ENCODE results near the gene TERC.

The TERC gene

DNA sequence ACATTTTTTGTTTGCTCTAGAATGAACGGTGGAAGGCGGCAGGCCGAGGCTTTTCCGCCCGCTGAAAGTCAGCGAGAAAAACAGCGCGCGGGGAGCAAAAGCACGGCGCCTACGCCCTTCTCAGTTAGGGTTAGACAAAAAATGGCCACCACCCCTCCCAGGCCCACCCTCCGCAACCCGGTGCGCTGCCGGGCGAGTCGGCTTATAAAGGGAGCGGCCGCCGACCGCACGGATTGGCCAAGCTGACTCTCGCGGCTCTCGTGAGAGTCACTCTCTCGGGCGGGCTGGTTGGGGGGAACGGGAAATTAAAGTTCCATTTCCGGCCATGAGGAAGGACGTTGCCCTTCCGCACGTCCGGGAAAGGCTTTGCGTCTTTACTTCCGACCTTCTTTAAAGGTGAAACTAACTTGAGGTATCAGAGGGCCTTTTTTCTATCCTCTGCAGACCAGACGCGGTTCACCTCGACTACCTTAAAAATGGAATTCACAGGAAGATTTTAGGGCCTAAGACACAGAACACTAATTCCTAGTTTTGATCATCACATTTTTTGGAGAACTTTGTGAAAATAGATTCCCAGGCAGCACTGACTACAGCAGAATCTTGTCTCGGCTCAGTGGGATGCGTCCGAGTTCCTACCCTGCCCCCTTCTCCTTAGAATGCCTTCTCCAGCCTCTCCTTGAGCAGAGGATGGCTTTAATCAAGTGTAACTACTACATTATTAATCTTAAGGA lies at the start of gene TERC:
Gene TERC (minus strand): TSS at position 179 of the 731 bp plus-strand sequence.
- peak; percentile 91 to 92 for DNase-seq

DNA sequence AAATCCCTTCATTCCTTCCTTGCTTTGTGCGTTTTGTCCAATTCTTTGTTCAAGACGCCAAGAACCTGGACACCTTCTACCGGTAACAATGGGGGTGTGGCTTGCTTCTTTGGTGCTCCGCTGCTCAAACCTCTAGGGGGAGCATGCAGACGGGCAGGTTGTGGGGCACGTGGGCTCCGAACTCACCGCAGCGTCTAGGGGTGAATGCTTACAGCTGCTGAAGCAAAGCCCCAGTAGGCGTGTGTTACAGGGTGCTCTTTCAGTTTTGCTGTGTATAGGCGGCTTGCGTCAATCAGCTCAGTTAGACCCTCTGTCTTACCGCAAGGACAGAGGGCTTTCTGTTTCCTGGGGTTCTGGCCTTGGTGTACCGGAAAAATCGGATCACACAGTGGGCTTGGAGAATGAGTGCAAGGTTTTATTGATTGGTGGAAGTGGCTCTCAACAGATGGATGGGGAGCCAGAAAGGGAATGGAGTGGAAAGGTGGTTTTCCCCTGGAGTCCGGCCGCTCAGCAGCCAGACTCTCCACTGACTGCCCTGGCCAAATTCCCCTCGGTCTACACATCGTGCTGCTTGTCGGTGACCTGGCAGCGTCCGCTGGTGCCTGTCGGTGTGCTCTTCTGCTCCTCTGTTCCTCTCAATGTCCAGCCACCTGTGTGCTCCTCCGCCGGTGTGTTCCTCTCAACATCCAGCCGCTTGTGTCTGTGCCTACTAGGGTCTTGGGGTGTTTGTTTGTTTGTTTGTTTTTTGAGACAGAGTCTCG lies 49.1 kb upstream of the TERC start:
- peak; percentile 72 to 79 for DNase-seq

DNA sequence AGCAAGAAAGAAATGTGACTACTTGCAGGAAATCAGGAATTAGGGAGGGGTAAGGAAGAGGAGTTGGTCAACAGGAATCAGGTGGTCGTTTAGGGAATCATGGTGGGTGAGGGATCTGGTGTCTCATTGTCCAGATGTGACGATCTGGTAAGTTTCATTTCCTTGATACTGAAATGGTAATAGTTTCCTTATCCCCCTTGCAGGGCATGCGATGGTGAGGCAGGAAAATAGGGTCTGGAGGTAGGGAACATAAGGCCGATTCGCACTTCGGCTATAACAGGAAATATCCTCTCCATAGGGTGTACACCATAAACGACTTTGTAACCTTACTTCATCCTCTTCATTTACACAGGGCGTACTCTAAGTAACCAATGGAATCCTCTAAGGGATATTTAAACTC lies 48.4 kb upstream of the TERC start:
- no peak for DNase-seq

DNA sequence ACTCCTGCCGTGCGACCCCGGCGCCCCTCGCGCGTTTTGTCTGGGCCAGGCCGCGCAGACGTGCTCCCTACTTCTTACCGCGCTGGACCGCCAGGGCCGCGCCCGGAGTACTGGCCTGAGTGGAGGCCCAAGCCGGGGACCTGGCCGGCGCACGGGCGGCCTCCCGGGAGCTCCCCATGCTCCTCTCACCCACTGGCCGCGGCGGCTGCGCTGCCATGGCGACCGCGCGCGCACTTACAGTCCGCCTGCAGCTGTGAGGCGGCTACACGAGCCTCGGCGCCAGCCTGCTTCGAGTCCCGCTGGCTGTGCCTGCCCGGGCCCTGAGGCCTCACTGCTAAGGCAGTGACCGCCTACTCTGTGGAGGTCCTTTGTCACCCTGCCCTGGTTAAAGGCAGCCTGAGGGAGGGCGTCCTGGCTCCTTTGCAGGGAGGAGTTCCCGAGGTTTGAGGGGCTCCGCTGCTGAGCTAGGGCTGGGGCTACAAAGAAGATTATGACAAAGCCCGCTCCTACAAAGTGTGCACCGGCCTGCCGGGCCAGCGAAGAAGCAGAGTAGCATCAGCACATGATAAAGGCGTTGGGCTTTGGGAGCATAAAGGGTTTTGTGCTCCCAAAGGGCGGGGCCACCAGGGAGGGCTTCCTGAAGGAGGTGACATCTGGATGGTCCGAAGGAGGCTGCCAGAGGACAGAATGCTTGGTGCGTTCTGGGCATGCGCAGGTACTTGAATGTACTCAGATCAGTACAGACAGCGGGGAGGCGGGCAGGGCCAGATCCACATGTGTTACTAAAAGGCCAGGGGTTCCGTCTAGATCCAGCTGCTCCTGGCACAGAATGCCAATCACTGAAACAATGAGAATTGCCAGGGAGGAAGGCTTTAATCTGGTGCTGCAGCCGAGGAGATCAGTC lies 47.7 kb upstream of the TERC start, which contains the start of the genes LRRC34 and LRRIQ4:
Gene LRRC34 (minus strand): TSS at position 573 of the 904 bp plus-strand sequence. CDS start 356 bp downstream, at position 217.
Gene LRRIQ4 (plus strand): TSS at position 539 of the 904 bp plus-strand sequence. CDS start 9,052 bp downstream, outside the sequence.
- peak; percentile 68 to 73 for DNase-seq

DNA sequence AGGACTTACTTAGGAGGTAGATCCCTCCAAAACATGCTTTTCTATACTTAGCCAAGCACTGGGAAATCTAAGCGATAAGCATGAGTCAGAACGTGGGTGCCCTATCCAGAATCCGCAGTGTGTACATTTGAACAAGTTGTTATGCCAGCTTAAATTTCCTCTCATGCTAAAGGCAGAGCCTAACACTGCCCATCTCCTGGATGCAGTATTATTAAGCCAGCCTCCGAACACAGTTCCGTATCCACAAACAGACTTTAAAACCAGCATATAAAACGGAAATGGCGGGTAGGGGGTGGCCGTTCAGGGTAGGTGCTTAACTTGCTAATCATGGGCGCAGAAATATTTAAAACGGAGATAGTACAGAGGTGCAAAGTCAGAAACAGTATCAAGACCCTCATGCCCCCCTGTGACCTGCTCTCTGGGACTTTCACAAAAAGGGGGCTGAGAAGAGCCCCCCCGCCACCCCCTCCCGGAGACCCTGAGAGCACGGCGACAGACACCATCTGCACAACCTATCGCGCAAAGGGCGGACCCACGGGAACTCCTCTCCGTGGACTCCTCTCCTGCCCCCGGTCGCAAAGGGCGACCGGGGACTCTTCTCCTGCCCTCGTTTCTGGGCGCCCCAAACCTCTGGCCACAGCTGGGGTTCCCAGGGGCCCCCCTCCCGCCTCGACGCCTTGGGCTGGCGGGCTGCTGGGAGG lies 46.9 kb upstream of the TERC start:
- DNase-seq = peak in 1 of 2 donors; percentile 4

DNA sequence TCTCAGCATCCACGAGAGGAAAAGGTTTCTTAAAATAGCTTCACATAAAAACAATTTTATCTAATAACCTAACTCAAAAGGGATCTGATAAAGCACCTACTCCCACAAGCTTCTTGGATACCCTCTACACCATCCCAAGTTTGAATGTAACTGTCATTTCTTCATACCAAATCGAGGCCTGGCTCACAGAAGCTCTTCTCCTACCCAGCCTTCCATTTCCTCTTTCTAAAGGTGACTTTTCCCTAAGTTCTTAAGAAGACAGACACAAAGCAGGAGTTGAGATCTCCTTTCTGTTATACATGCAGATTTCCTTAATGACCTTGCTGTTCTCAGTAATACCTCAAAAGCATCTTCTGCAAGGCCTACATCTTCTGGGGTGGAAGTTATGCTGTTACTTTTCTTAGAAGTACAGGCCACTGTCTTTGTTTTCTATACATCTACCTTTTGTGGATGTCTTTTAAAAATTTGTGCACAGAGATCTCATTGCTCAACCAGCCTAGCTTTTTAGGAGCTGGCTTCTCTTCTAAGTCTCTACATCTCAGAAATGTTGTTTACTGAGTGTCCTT lies 44.5 kb upstream of the TERC start:
- DNase-seq = no peak

DNA sequence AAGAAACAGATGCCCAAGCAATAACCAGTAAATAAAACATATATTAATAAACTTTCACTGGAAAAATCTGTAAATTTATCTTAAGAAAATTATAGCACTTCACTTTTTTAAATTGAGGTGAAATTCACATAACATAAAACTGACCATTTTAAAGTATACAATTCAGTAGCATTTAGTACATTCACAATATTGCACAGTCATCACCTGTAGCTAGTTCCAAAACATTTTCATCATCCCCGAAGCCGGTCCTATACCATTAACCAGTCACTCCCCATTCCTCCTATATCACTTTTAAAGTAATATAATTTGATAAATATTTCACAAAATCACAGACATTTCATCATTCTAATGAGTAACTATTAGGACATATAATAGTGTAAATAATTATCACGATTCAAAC lies 39.8 kb upstream of the TERC start:
- no peak for DNase-seq

DNA sequence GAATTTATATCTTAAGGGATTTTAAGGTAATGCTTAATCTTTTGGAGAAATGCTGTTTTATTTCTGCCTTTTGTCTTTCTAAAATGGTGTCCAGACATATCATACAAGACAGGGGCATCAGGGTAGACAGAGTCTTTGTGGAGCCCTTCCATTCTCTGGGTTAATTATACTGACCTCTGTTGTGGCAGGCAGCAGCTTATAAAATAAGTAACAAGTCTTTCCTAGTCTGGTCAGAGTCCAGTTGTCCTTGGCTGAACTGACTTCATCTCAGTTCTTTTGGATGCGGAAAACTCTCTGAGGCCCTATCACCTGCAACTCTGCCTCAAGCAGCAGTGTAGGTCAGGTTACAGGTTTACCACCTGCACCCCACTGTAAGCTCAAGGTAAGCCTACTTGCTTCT lies 27.5 kb upstream of the TERC start:
- no peak for DNase-seq

DNA sequence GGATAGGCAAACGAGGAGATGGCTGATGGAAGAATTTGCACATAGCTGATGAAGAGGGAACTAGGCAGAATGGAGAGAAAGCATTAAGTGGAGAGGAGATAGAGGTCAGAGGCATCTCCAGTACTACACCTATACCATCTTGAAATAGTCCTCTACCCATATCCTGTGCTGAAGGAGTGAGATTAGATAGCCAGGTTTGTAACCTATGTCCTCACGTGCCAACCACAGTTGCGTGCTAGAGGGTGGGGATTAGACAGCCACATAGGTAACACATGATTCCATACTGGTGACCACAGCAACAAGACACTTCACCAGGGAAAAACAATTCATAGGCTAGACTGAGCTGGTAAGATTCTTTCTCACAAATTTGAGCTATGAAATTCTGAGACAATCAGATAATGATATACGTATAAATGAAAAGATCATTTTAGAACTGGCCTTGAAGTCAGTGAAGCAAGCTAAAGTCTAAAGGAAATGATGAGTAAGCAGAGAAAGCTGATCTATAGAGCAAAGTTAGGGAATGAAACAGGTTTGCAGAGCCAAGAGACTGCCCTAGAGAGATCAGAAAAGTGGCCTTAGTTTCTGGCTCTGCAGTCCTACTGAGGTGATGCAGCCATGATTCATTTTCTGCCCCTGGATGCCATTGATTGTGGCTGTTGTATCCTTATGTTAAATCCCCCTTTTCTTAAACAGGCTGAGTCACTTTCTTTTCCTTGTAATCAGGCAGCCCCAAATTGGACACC lies 26.0 kb upstream of the TERC start:
- DNase-seq = no peak

DNA sequence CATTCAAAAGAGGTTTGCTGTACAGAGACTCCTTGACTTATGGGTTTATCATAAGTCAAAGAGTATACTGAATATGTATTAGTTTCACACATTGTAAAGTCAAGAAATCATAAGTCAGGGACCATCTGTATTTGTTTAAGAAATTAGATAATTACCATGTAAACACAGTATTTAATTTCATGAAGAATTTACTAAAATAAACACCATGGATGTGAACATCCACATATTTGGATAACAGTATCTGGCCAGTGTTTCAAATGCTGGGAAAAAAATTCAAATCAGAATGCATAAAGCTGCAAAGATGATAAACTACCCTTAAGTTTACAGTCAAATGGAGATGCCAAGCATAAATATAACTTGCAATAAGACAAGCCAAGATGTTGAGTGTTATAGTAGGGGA lies 25.4 kb upstream of the TERC start:
- no peak for DNase-seq

DNA sequence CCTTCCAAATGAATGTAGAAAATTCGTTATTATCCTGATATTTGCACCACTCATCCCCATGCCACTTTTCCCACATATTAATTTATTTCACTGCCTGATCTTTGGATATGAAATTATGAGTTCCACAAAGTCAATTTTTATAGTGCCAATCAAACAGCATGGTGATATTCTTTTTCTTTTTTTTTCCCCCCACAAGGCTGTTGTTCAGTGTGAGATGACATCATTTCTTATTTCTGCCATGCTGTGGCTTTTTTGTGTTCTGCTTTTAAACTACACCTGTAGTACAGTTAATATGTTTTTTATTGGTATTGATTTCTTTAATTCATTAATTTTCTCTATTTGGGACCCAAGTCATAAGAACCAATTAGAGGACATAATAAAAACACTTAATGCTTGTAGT lies 22.9 kb upstream of the TERC start:
- DNase-seq = no peak

DNA sequence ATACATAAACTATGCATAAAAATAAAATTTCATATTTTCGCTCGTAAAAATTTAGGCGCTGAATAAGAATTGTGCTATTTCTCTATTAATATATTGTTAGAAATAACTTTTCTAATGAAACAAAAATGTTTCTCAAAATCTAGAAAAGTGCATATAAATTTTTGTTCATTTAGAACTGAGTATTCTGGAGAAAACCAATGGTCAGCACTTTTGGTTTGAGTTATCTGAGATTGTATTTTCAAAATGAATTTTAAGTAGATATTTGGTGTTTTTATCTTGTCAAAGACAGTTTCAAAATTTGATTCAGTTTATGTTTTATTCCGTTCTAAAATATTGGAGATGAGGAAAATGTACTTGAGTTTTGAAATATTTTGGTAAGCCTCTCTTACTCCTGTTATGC lies 22.3 kb upstream of the TERC start:
- DNase-seq = no peak

DNA sequence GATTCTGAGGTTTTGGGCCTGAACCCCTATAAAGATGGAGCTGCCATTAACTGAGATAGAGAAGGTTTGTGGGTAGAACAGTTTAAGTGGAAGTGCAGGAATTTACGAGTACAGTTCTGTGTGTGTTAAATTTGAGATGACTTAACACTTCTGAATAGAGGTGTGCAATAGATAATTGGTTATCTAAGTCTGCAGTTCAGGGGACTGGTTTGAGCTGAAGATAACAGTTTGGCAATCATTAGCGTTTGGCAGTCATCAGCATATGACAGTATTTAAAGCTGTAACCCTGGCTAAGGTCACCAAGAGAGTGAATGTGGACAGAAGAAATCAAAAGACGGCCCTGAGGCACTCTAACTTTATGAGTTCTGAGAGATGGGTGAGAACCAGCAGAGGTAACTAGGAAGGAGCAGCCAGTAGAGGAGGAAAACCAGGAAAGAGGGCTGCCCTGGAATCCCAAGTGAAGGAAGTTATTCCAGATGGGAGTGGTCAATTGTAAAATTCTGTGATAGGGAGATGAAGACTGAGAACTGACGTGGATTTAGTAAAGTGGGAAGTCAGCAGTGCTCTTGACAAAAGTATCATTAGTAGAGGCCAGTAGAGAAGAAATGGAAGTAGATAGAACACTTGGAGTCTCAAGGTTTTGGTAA lies 16.5 kb upstream of the TERC start:
- DNase-seq = no peak

DNA sequence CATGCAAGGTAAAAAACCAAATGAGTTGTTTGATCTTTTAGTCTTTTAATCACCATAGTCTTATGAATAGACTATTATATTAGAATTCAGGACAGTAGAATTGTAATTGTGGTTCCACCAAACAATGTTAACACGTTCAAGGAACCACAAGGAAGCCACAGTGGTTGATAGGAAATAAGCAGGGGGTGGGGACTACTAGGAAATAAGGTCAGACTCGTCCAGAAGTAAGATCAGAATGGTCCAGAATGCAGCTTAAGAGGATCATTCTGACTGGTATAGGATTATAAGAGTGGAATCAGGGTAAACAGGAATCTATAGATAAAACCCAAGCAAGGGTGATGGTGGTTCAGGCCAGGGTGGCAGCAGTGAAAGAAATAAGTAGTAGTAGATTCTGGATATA lies 15.9 kb upstream of the TERC start:
- DNase-seq = no peak

DNA sequence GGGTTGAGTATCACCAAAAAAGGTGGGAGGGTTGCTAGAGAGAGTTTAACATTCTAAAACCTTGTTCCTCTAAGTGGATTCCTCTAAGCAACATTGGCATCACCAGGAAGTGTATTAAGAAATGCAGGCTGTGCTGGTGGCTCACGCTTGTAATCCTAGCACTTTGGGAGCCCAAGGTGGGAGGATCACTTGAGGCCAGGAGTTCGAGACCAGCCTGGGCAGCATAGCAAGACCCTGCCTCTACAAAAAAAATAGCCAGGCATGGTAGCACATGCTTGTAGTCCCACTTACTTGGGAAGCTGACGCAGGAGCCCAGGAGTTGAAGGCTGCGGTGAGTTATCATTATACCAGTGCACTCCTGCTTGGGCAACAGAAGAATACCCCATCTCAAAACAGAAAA lies 13.0 kb upstream of the TERC start:
- DNase-seq = no peak

DNA sequence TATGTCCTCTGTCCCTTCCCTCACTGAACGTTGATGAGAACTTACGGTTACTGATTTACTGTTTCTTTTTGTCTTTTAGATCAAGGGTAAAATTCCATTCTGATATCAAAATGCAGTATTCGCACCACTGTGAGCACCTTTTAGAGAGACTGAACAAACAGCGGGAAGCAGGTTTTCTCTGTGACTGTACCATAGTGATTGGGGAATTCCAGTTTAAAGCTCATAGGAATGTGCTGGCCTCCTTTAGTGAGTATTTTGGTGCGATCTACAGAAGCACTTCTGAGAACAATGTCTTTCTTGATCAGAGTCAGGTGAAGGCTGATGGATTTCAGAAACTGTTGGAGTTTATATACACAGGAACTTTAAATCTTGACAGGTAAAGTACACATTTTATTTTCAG lies 9.3 kb upstream of the TERC start:
- no peak for DNase-seq

DNA sequence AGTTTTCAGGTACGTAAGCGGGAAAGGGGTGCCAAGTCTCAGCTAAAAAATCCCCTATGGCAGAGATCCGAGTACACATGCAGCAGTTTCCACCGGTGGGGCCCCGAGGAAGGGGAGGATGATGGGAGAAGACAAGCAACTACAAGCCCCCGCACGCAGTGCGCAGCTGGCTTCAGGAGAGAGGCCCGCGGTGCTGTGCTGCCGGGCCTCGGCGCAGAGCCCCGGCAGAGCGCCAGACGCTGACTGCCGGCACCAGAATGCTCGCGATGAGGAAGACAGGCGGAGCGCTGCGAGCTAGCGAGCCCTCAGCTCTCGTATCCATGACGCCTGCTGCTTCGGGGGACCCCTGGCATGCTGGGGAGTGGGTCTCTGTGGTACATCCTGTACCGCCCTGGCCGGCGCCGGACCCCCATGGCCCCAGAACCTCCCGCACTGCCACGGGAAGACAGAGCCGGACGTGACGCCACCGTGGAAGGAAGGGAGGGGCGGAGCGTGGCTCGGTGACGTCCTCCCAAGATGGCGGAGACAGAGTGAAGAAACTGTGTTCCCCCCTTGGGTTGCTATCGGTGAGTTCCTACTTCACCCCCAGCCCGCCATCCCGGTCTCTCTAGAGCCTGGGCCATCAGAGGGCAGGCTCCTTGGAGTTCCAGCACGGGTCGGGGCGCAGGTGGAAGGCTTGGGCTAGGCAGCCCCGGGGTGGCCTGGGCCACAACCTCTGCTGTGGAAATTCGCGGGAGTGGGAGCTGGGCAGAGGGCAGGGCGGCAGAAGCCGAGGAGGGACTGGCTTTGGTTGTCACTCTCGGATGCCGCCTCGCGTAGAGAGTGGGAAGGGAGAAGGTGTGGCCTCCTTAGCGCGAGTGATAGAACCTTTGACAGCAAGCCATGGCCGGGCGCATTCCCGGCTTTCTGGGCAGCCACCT lies 8.3 kb upstream of the TERC start, which contains the start of gene MYNN:
Gene MYNN (plus strand): TSS at position 500 of the 920 bp plus-strand sequence. CDS start 900 bp downstream, outside the sequence.
- DNase-seq = peak; percentile 90 to 91

DNA sequence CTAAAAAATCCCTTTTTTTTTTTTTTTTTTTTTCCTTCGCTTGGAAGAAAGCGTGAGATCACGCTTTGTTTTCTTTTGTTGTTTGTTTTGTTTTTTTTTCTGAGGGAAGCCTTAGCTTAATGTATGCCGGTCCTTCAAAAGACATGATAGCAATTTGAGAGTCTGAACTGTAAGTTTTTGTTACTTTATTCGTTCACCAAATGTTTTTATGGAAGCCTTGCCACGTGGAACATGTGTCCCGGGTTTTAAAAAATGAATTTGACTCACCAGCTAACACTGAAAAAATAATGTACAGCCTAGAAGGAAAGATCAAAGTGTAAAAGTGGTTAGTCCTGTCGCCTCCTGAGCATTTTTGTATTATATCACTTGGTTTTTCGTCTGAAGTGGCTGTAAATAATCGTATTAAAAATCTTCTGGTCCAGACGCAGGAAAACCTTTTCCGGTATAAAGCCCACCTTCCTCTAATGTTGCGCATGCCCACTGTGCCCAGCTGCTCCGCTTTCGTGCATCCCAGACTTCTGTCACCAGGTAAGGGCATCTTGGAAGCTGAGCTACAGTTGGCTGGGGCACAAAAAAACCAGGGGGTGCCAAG lies 7.5 kb upstream of the TERC start:
- DNase-seq = peak in 1 of 2 donors; percentile 62
